SK-N-SH (cell line): ENCODE data around the gene MRAP. TPM values are rescaled to one million over a fixed set of nuclear protein-coding genes. Genes with fewer than 3 reads are reported as not detected.
"Not testable (repeated sequence)": the region's sequence is repeated elsewhere in the genome, so short reads cannot be mapped to it uniquely, and the experiment has no call there.

Source experiments
- CTCF ChIA-PET: fragments of 300-600, 350-600 bp; formaldehyde crosslinking; extraction: SDS; loops from one replicate; lab custom pipeline; 2021; lab: Yijun Ruan, JAX
- POLR2A ChIA-PET: fragments of 350-600 bp; sonication (Branson Sonifier 250); formaldehyde crosslinking; extraction: SDS; loops from one replicate; lab custom pipeline; 2020; ENCODE audit warnings: antibody characterized with exemption, inconsistent platforms; lab: Yijun Ruan, JAX
- DNase-seq: peaks from one replicate; pipeline ENCODE4 v3.0.0; 2012
- H2AFZ ChIP-seq: fragments of 200-600 bp; sonication (generic); 2 replicates; pipeline ENCODE4 v1.8.1; 2016; ENCODE audit warnings: antibody characterized with exemption, mild to moderate bottlenecking, low read depth
- H3F3A ChIP-seq: fragments of 200-600 bp; sonication (generic); replicated peaks from 2 replicates; pipeline ENCODE3; 2016; ENCODE audit warnings: antibody characterized with exemption, mild to moderate bottlenecking; ENCODE audit not compliant: insufficient read depth
- H3K27ac ChIP-seq, 2 experiments: fragments of 200-500 bp in 1 of 2; fragments of 200-600 bp in 1 of 2; sonication (Bioruptor generic) in 1 of 2; sonication (generic), shearing (Covaris generic) in 1 of 2; 2 replicates each; pipeline versions ENCODE4 v1.5.1 to v1.6.1; 2014 to 2016; ENCODE audit warnings: low read depth in 2 of 2, inconsistent platforms in 1 of 2, low read length in 1 of 2, mild to moderate bottlenecking in 1 of 2, mixed read lengths in 1 of 2
- H3K27me3 ChIP-seq: fragments of 200-600 bp; sonication (generic), shearing (Covaris generic); 2 replicates; pipeline ENCODE4 v1.6.1; 2016; ENCODE audit warnings: mixed run types; ENCODE audit not compliant: insufficient read depth
- H3K36me3 ChIP-seq, 2 experiments: fragments of 200-500 bp in 1 of 2; fragments of 200-600 bp in 1 of 2; sonication (Bioruptor generic) in 1 of 2; sonication (generic) in 1 of 2; replicated peaks in 1 of 2; 2 replicates each; pipeline versions ENCODE3 to v1.5.1; 2014 to 2016; ENCODE audit warnings: low read length in 1 of 2, mild to moderate bottlenecking in 1 of 2; ENCODE audit not compliant: insufficient read depth in 2 of 2, control insufficient read depth in 1 of 2
- H3K4me1 ChIP-seq, 2 experiments: fragments of 200-500 bp in 1 of 2; fragments of 200-600 bp in 1 of 2; sonication (Bioruptor generic) in 1 of 2; sonication (generic), shearing (Covaris generic) in 1 of 2; 2 replicates each; pipeline versions ENCODE4 v1.5.1 to v1.6.1; 2014 to 2016; ENCODE audit warnings: low read depth in 1 of 2, low read length in 1 of 2, mixed run types in 1 of 2; ENCODE audit not compliant: insufficient read depth in 2 of 2, control insufficient read depth in 1 of 2
- H3K4me2 ChIP-seq: fragments of 200-600 bp; sonication (generic), shearing (Covaris generic); 2 replicates; pipeline ENCODE4 v1.6.1; 2017; ENCODE audit warnings: mixed run types
- H3K4me3 ChIP-seq, 2 experiments: fragments of 200-500 bp in 1 of 2; fragments of 200-600 bp in 1 of 2; sonication (Bioruptor generic) in 1 of 2; sonication (generic), shearing (Covaris generic) in 1 of 2; 2 replicates each; pipeline versions ENCODE4 v1.5.1 to v1.8.1; 2014 to 2016; ENCODE audit warnings: low read depth in 2 of 2, inconsistent platforms in 1 of 2, low read length in 1 of 2, mild to moderate bottlenecking in 1 of 2, mixed read lengths in 1 of 2, moderate library complexity in 1 of 2
- H3K79me2 ChIP-seq: fragments of 200-600 bp; sonication (generic); 2 replicates; pipeline ENCODE4 v1.8.1; 2017; ENCODE audit warnings: mild to moderate bottlenecking; ENCODE audit not compliant: insufficient read depth
- H3K9ac ChIP-seq: fragments of 200-600 bp; sonication (generic); 2 replicates; pipeline ENCODE4 v1.6.1; 2017; ENCODE audit warnings: mixed run types
- H3K9me2 ChIP-seq: fragments of 200-600 bp; sonication (generic); 2 replicates; pipeline ENCODE4 v1.6.1; 2017; ENCODE audit warnings: mixed run types
- H3K9me3 ChIP-seq: fragments of 200-600 bp; sonication (generic); 2 replicates; pipeline ENCODE4 v1.6.1; 2017; ENCODE audit warnings: mixed run types, mild to moderate bottlenecking, moderate library complexity
- H4K20me1 ChIP-seq: fragments of 200-600 bp; sonication (generic); 2 replicates; pipeline ENCODE4 v1.6.1; 2017; ENCODE audit warnings: mild to moderate bottlenecking, mixed run types; ENCODE audit not compliant: insufficient read depth
- EP300 ChIP-seq, 2 experiments: IDR thresholded peaks; 2 replicates each; pipeline versions ENCODE4 v1.4.0 to v1.6.1; 2012; ENCODE audit warnings: borderline replicate concordance in 1 of 2, low read depth in 1 of 2, low read length in 1 of 2
- FOXJ3 ChIP-seq: sonication (generic); formaldehyde crosslinking; IDR thresholded peaks from 2 replicates; pipeline ENCODE4 v1.5.1; 2020; ENCODE audit warnings: mild to moderate bottlenecking, missing genetic modification reagents
- GABPA ChIP-seq: IDR thresholded peaks from 2 replicates; pipeline ENCODE4 v1.4.0; 2012; ENCODE audit warnings: low read depth, mild to moderate bottlenecking
- IRF3 ChIP-seq: fragments of 150-350 bp; IDR thresholded peaks from 2 replicates; pipeline ENCODE4 v1.6.1; 2016; ENCODE audit warnings: mild to moderate bottlenecking, low read depth, low read length
- MEF2A ChIP-seq: IDR thresholded peaks from 2 replicates; pipeline ENCODE4 v1.4.0; 2012; ENCODE audit warnings: low read depth, borderline replicate concordance
- MXI1 ChIP-seq: IDR thresholded peaks from 2 replicates; pipeline ENCODE4 v1.6.1; 2012; ENCODE audit warnings: mild to moderate bottlenecking, low read depth, low read length, improper control_type of control experiment
- USF2 ChIP-seq: fragments of 150-350 bp; IDR thresholded peaks from 2 replicates; pipeline ENCODE4 v1.6.1; 2017; ENCODE audit warnings: antibody characterized with exemption, low read length, low read depth, borderline replicate concordance
- WGBS: methylation state at CpG from one replicate; pipeline ENCODE4 v1.1.6; 2017; ENCODE audit warnings: low lambda C conversion rate; 5-methylcytosine and 5-hydroxymethylcytosine counted together
- polyA plus RNA-seq, 3 experiments: library from polyadenylated mRNA; depleted of rRNA; stranded (reverse); fragments of >200 nt; gene quantifications; 2 replicates each; pipeline ENCODE4 v1.2.3, GENCODE V29; 2012
- TF ChIP-seq, protein P1 (sequence below): IDR thresholded peaks from 2 replicates; pipeline ENCODE4 v1.4.0; 2012; ENCODE audit warnings: low read depth, borderline replicate concordance
- TF ChIP-seq, protein P2 (sequence below): IDR thresholded peaks from 2 replicates; pipeline ENCODE4; 2012

The MRAP gene
- polyA plus RNA-seq, 1 of the 3 experiments (the other 2 are of a cell fraction): not detected

DNA sequence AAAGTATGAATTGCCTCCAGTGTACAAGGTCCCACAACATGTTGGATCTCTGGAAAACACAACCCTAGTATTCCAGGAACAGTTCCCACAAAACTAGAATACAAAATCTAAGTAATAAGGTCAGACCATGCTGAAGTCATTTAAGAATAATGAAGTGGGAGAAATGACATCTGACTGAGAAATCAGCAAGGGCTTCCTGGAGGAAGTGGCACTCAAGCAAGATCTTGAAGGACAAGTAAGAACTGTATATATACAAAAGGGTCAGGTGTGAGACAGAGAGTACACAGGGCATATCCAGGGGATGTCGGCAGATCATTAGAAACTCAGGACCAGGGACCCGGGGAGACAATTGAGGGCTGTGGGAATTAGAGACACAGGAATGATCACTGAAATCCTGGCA is 38.5 kb upstream of the MRAP start (continued):
- TF ChIP-seq, protein P1, sequence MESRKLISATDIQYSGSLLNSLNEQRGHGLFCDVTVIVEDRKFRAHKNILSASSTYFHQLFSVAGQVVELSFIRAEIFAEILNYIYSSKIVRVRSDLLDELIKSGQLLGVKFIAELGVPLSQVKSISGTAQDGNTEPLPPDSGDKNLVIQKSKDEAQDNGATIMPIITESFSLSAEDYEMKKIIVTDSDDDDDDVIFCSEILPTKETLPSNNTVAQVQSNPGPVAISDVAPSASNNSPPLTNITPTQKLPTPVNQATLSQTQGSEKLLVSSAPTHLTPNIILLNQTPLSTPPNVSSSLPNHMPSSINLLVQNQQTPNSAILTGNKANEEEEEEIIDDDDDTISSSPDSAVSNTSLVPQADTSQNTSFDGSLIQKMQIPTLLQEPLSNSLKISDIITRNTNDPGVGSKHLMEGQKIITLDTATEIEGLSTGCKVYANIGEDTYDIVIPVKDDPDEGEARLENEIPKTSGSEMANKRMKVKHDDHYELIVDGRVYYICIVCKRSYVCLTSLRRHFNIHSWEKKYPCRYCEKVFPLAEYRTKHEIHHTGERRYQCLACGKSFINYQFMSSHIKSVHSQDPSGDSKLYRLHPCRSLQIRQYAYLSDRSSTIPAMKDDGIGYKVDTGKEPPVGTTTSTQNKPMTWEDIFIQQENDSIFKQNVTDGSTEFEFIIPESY: no peak
- TF ChIP-seq IRF3: no peak
- TF ChIP-seq MEF2A: no peak
- TF ChIP-seq GABPA: no peak

GRCh38 chr21:32261929-32262328 is 36.7 kb upstream of the MRAP start:
- no peak for TF ChIP-seq FOXJ3
- no peak for TF ChIP-seq MXI1
- TF ChIP-seq, protein P2, sequence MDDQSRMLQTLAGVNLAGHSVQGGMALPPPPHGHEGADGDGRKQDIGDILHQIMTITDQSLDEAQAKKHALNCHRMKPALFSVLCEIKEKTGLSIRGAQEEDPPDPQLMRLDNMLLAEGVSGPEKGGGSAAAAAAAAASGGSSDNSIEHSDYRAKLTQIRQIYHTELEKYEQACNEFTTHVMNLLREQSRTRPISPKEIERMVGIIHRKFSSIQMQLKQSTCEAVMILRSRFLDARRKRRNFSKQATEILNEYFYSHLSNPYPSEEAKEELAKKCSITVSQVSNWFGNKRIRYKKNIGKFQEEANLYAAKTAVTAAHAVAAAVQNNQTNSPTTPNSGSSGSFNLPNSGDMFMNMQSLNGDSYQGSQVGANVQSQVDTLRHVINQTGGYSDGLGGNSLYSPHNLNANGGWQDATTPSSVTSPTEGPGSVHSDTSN: no peak
- no peak for TF ChIP-seq EP300 (IDR thresholded peaks at IDR 0.05; ENCODE audit: borderline replicate concordance in 1 of 2, low read depth in 1 of 2, low read length in 1 of 2)
- TF ChIP-seq MEF2A: no peak
- no peak for TF ChIP-seq USF2
- WGBS: 88% methylated on average over 5 of the region's 5 CpGs
- Histone ChIP-seq H3K27me3 (no peaks in the 10 kb centered on the region), H2AFZ (no peak overlapping the region), H3K36me3 (peaks cover 1 to 3% of the 10 kb centered on the region in 2 experiments), H3K9me2 (no peaks in the 10 kb centered on the region), H3K4me1 (peaks cover 6 to 14% of the 10 kb centered on the region in 2 experiments; a peak in 3 of 4 replicates), H3K4me2 (no peak overlapping the region), H3K79me2 (no peaks in the 10 kb centered on the region), H3F3A (peaks cover 16% of the 10 kb centered on the region), H4K20me1 (no peaks in the 10 kb centered on the region), H3K27ac (no peak overlapping the region), H3K4me3 (no peak overlapping the region), H3K9ac (no peak overlapping the region), H3K9me3 (no peaks in the 10 kb centered on the region)
- ChIA-PET POLR2A (no interaction called here), CTCF (interaction anchor here (0.9 to 4.0 kb wide), 8 partner anchors 9 to 476 kb away, joined by 3 to 16 read pairs (median 4); partner anchors contain the start of genes HUNK and MIS18A)
- no peak for DNase-seq

GRCh38 chr21:32265321-32265720 is 33.3 kb upstream of the MRAP start:
- H3K36me3 ChIP-seq: peaks cover 24 to 26% of the 10 kb centered on the region in 2 experiments
- H3K9ac ChIP-seq, H3K4me2 ChIP-seq, POLR2A ChIA-PET, H3F3A ChIP-seq, H3K27ac ChIP-seq, DNase-seq, H2AFZ ChIP-seq, H3K4me1 ChIP-seq, H3K9me3 ChIP-seq, H4K20me1 ChIP-seq, H3K9me2 ChIP-seq, H3K27me3 ChIP-seq, H3K79me2 ChIP-seq, H3K4me3 ChIP-seq: not testable (repeated sequence)
- no CpG with 5 or more reads among the region's 23 CpGs for WGBS
- CTCF ChIA-PET: interaction anchor here (0.6 kb wide), 1 partner anchor 14 kb away, joined by 3 read pairs; the partner anchor contains the start of gene MIS18A
